H7 (cell line): ENCODE measurements around the gene RPL6. TPM values are rescaled to one million over a fixed set of nuclear protein-coding genes. Genes with fewer than 3 reads are reported as not detected.
"Not testable (repeated sequence)": the region's sequence is repeated elsewhere in the genome, so short reads cannot be mapped to it uniquely, and the experiment has no call there.

Experiments
- DNase-seq: peaks from one replicate; pipeline ENCODE4 v3.0.0; 2012
- H3K27me3 ChIP-seq: 2 replicates; pipeline ENCODE4 v1.6.0; 2011; ENCODE audit warnings: mild to moderate bottlenecking, low read length; ENCODE audit not compliant: control insufficient read depth, insufficient read depth
- H3K36me3 ChIP-seq: replicated peaks from 2 replicates; pipeline ENCODE4 v1.5.1; 2011; ENCODE audit warnings: low read length; ENCODE audit not compliant: control insufficient read depth, insufficient read depth
- H3K4me3 ChIP-seq: 2 replicates; pipeline ENCODE4 v1.5.1; 2011; ENCODE audit warnings: low read depth, mild to moderate bottlenecking, control low read depth, low read length, moderate library complexity; ENCODE audit not compliant: insufficient read depth
- total RNA-seq: library from RNA; depleted of rRNA; stranded (reverse); fragments of >200 nt; shearing (Covaris generic); gene quantifications from 2 replicates; pipeline ENCODE4 v1.2.3, GENCODE V29; 2014

RPL6 gene
- total RNA-seq, 1 experiment from 2014 or later, result 2,057 TPM

- H3K4me3 ChIP-seq, DNase-seq, H3K27me3 ChIP-seq: not testable (repeated sequence)
- peaks cover 34% of the 10 kb centered on the region for H3K36me3 ChIP-seq
These were observed 1.7 kb downstream of the RPL6 start for GRCh38 chr12:112407683-112408082.

GRCh38 chr12:112406519-112407488, 2.6 kb downstream of the RPL6 start:
- DNase-seq, result no peak
- H3K27me3 ChIP-seq, result no peaks in the 10 kb centered on the region
- H3K4me3 ChIP-seq, result no peak overlapping the region
- peaks cover 34% of the 10 kb centered on the region for H3K36me3 ChIP-seq

- DNase-seq, result no peak
- Histone ChIP-seq H3K4me3 (no peak overlapping the region), H3K36me3 (peaks cover 22% of the 10 kb centered on the region), H3K27me3 (no peaks in the 10 kb centered on the region)
These were observed 7.4 kb downstream of the RPL6 start for GRCh38 chr12:112401903-112402498.

- DNase-seq, result no peak
- Histone ChIP-seq H3K27me3 (no peaks in the 10 kb centered on the region), H3K36me3 (peaks cover 14% of the 10 kb centered on the region), H3K4me3 (no peak overlapping the region)
These were observed 8.4 kb downstream of the RPL6 start for GRCh38 chr12:112401054-112401453.

GRCh38 chr12:112393328-112393727, 16.1 kb downstream of the RPL6 start:
- Histone ChIP-seq H3K36me3 (no peaks in the 10 kb centered on the region), H3K27me3 (no peaks in the 10 kb centered on the region)
- no peak for DNase-seq

GRCh38 chr12:112389922-112390654, 19.3 kb downstream of the RPL6 start:
- H3K4me3 ChIP-seq, DNase-seq, H3K36me3 ChIP-seq, H3K27me3 ChIP-seq: not testable (repeated sequence)

More at GRCh38 chr12:112393328-112393727, 16.1 kb downstream of the RPL6 start:
- no peak overlapping the region for H3K4me3 ChIP-seq

- DNase-seq, result no peak
- Histone ChIP-seq H3K27me3 (no peaks in the 10 kb centered on the region), H3K4me3 (no peak overlapping the region), H3K36me3 (no peaks in the 10 kb centered on the region)
These were observed 20.2 kb downstream of the RPL6 start for GRCh38 chr12:112389228-112389627.

- H3K36me3 ChIP-seq, result no peaks in the 10 kb centered on the region
- DNase-seq, result no peak
- H3K4me3 ChIP-seq, result no peak overlapping the region
- no peaks in the 10 kb centered on the region for H3K27me3 ChIP-seq
These were observed 22.7 kb downstream of the RPL6 start for GRCh38 chr12:112386726-112387125.

- Histone ChIP-seq H3K27me3 (no peaks in the 10 kb centered on the region), H3K36me3 (no peaks in the 10 kb centered on the region), H3K4me3 (peak overlapping the region; percentile 48)
- no peak for DNase-seq
These were observed 26.5 kb downstream of the RPL6 start for GRCh38 chr12:112382866-112383265.

GRCh38 chr12:112381883-112382796, 27.3 kb downstream of the RPL6 start, which contains the start of gene HECTD4:
TSS of gene HECTD4 (minus strand) at chr12:112382431. CDS start at chr12:112382128, 303 bp downstream.
- H3K27me3 ChIP-seq, result no peaks in the 10 kb centered on the region
- peak; percentile 99 for DNase-seq
- no peaks in the 10 kb centered on the region for H3K36me3 ChIP-seq
- peak within 1 kb of the TSS; percentile 81 for H3K4me3 ChIP-seq

- Histone ChIP-seq H3K27me3 (no peaks in the 10 kb centered on the region), H3K36me3 (no peaks in the 10 kb centered on the region), H3K4me3 (peak overlapping the region; percentile 81)
- DNase-seq, result no peak
These were observed 28.0 kb downstream of the RPL6 start for GRCh38 chr12:112381406-112381882.

GRCh38 chr12:112380663-112381405, 28.6 kb downstream of the RPL6 start:
- peak; percentile 61 for DNase-seq

GRCh38 chr12:112375105-112375504, 34.3 kb downstream of the RPL6 start:
- Histone ChIP-seq H3K4me3 (no peak overlapping the region), H3K36me3 (no peaks in the 10 kb centered on the region), H3K27me3 (no peaks in the 10 kb centered on the region)
- no peak for DNase-seq

More at GRCh38 chr12:112380663-112381405, 28.6 kb downstream of the RPL6 start:
- Histone ChIP-seq H3K27me3 (no peaks in the 10 kb centered on the region), H3K4me3 (peak overlapping the region; percentile 81), H3K36me3 (no peaks in the 10 kb centered on the region)
